ENCODE results near the gene SCAI. TPM values are rescaled to one million over a fixed set of nuclear protein-coding genes. Genes with fewer than 3 reads are reported as not detected.
"Not testable (repeated sequence)": the region's sequence is repeated elsewhere in the genome, so short reads cannot be mapped to it uniquely, and the experiment has no call there.

Gene SCAI
- polyA plus RNA-seq, 2 of the 4 experiments (the other 2 are of a cell fraction): 2.1 to 5.0 TPM

GRCh38 chr9:124960409-124960752 lies 182.9 kb downstream of the SCAI start:
- no peak overlapping the region for H3K4me2 ChIP-seq
- ATAC-seq (no peak), FAIRE-seq (no peak), DNase-seq (ENCODE audit: low read depth in 1 of 2, low spot score in 1 of 2) (peak in 1 of 2 experiments; percentile 4)
- no peak overlapping the region for H3K27ac ChIP-seq
- CTCF ChIA-PET: no interaction called here
- 46% methylated on average over 2 of the region's 2 CpGs for WGBS (ENCODE audit: missing lambda C conversion rate)
- H3K4me1 ChIP-seq: no peaks in the 10 kb centered on the region
- TF ChIP-seq CBX8 (IDR thresholded peaks at IDR 0.05) (no peak), BCL3 (IDR thresholded peaks at IDR 0.05) (no peak), NR3C1 (IDR thresholded peaks at IDR 0.05) (no peak), TP53 (CRISPR knock-in tag; IDR thresholded peaks at IDR 0.05) (no peak), KDM1A (IDR thresholded peaks at IDR 0.05; ENCODE audit: low read depth) (no peak), HOXB13 (CRISPR knock-in tag; IDR thresholded peaks at IDR 0.05; ENCODE audit: low read depth) (no peak), ATOH8 (CRISPR knock-in tag; IDR thresholded peaks at IDR 0.05; ENCODE audit: low read depth) (no peak), ELK1 (IDR thresholded peaks at IDR 0.05; ENCODE audit: low read depth, low read length) (no peak), KDM5A (IDR thresholded peaks at IDR 0.05) (no peak), MYC (IDR thresholded peaks at IDR 0.05; ENCODE audit: borderline replicate concordance, low read length) (no peak)
- no peaks in the 10 kb centered on the region for H3K9me3 ChIP-seq
- no peak overlapping the region for H3K4me3 ChIP-seq
- POLR2A ChIA-PET: no interaction called here

- WGBS (ENCODE audit: missing lambda C conversion rate): 94% methylated on average over 9 of the region's 9 CpGs
- H3K9me3 ChIP-seq; CTCF ChIA-PET; FAIRE-seq; POLR2A ChIA-PET; ATAC-seq; H3K4me2 ChIP-seq; H3K4me3 ChIP-seq; H3K27ac ChIP-seq; H3K4me1 ChIP-seq; DNase-seq (ENCODE audit: low read depth in 1 of 2, low spot score in 1 of 2): not testable (repeated sequence)
Measured at GRCh38 chr9:124959671-124960408, 183.5 kb downstream of the SCAI start.

- ChIA-PET POLR2A (no interaction called here), CTCF (no interaction called here)
- no peaks in the 10 kb centered on the region for H3K4me1 ChIP-seq
- H3K27ac ChIP-seq: no peak overlapping the region
- H3K4me2 ChIP-seq: no peak overlapping the region
- H3K9me3 ChIP-seq: no peaks in the 10 kb centered on the region
- no peak for ATAC-seq
- FAIRE-seq: no peak
- TF ChIP-seq FOSB (CRISPR knock-in tag; IDR thresholded peaks at IDR 0.05): no peak
- no peak for TF ChIP-seq NFE2L2 (conservative IDR thresholded peaks at IDR 0.05; ENCODE audit: low read length)
- TF ChIP-seq KDM5A (IDR thresholded peaks at IDR 0.05): no peak
- no peak for TF ChIP-seq HES2 (IDR thresholded peaks at IDR 0.05)
- no peak for TF ChIP-seq TP53 (CRISPR knock-in tag; IDR thresholded peaks at IDR 0.05)
- TF ChIP-seq HOXA7 (CRISPR knock-in tag; IDR thresholded peaks at IDR 0.05): no peak
- TF ChIP-seq CHD4 (IDR thresholded peaks at IDR 0.05; ENCODE audit: borderline replicate concordance): no peak
- no peak for TF ChIP-seq KDM1A (IDR thresholded peaks at IDR 0.05; ENCODE audit: low read depth)
- no peak for TF ChIP-seq HOXB5 (CRISPR knock-in tag; IDR thresholded peaks at IDR 0.05)
- no peak for TF ChIP-seq PHF8 (IDR thresholded peaks at IDR 0.05; ENCODE audit: borderline replicate concordance, low read depth)
- no peak for TF ChIP-seq SREBF2 (IDR thresholded peaks at IDR 0.05)
- DNase-seq (ENCODE audit: low read depth in 1 of 2, low spot score in 1 of 2): no peak
- WGBS (ENCODE audit: missing lambda C conversion rate): 92% methylated on average over 1 of the region's 1 CpG
- H3K4me3 ChIP-seq: no peak overlapping the region
Measured at GRCh38 chr9:124954255-124954654, 189.1 kb downstream of the SCAI start.
